WTC11 (cell line): ENCODE results near the gene THSD7B.

Experiments
- CTCF ChIP-seq: fragments of 200-600 bp; IDR thresholded peaks from 2 replicates; pipeline ENCODE4 v1.8.0; 2022; ENCODE audit warnings: antibody characterized with exemption
- E2F1 ChIP-seq: sonication (generic); formaldehyde crosslinking; IDR thresholded peaks from 2 replicates; pipeline ENCODE4 v1.8.0; 2022; ENCODE audit warnings: mild to moderate bottlenecking, missing genetic modification reagents
- FOXJ3 ChIP-seq: sonication (generic); formaldehyde crosslinking; IDR thresholded peaks from 2 replicates; pipeline ENCODE4 v1.9.0; 2021; ENCODE audit warnings: missing genetic modification reagents, mild to moderate bottlenecking, borderline replicate concordance
- FOXP1 ChIP-seq: sonication (generic); formaldehyde crosslinking; IDR thresholded peaks from 2 replicates; pipeline ENCODE4 v1.8.0; 2022; ENCODE audit warnings: missing genetic modification reagents, mild to moderate bottlenecking, moderate library complexity, borderline replicate concordance
- GABPB1 ChIP-seq: sonication (generic); formaldehyde crosslinking; IDR thresholded peaks from 2 replicates; pipeline ENCODE4 v1.8.1; 2023; ENCODE audit warnings: mild to moderate bottlenecking, missing genetic modification reagents
- IRF1 ChIP-seq: sonication (generic); formaldehyde crosslinking; IDR thresholded peaks from 2 replicates; pipeline ENCODE4 v1.8.0; 2023; ENCODE audit warnings: missing genetic modification reagents
- MAX ChIP-seq: sonication (generic); formaldehyde crosslinking; IDR thresholded peaks from 2 replicates; pipeline ENCODE4 v1.8.0; 2022; ENCODE audit warnings: mild to moderate bottlenecking, missing genetic modification reagents
- SP1 ChIP-seq: sonication (generic); formaldehyde crosslinking; conservative IDR thresholded peaks from 2 replicates; pipeline ENCODE4 v1.8.1; 2022; ENCODE audit warnings: missing genetic modification reagents
- STAT6 ChIP-seq: sonication (generic); formaldehyde crosslinking; conservative IDR thresholded peaks from 2 replicates; pipeline ENCODE4 v1.8.1; 2023; ENCODE audit warnings: mild to moderate bottlenecking, low read depth, missing genetic modification reagents, moderate library complexity

- TF ChIP-seq MAX, result no peak
- no peak for TF ChIP-seq CTCF
- TF ChIP-seq E2F1 (CRISPR knock-in tag), result no peak
- no peak for TF ChIP-seq SP1 (CRISPR knock-in tag)
- TF ChIP-seq FOXJ3, result no peak
- no peak for TF ChIP-seq IRF1 (CRISPR knock-in tag)
- TF ChIP-seq FOXP1 (CRISPR knock-in tag), result no peak
- no peak for TF ChIP-seq STAT6 (CRISPR knock-in tag)
- TF ChIP-seq GABPB1 (CRISPR knock-in tag), result no peak
These were observed 443.1 kb downstream of the THSD7B start for GRCh38 chr2:137208431-137208891.
